ENCODE data around the gene CYP11A1. TPM values are rescaled to one million over a fixed set of nuclear protein-coding genes. Genes with fewer than 3 reads are reported as not detected.

Gene CYP11A1
- total and polyA plus RNA-seq, 7 donors: 0.14 to 5.0 (median 0.61) TPM

- H3K27ac ChIP-seq: no peak overlapping the region
- H3K4me3 ChIP-seq: no peak overlapping the region
- peak in 2 of 4 donors; percentile 13 to 40 for ATAC-seq
- peak in 1 of 2 donors; percentile 69 for DNase-seq
- H3K36me3 ChIP-seq (ENCODE audit: insufficient read depth in 1 of 2, low read depth in 1 of 2): no peaks in the 10 kb centered on the region
- H3K27me3 ChIP-seq (ENCODE audit: insufficient read depth in 3 of 3, low read length in 2 of 3): no peaks in the 10 kb centered on the region
- intact Hi-C loops (cut with DNase I): loop anchor here in 1 of 2 donors (10.0 kb wide), 1 partner anchor 352 kb away; no protein-coding TSS in a partner anchor
- H3K4me1 ChIP-seq: no peaks in the 10 kb centered on the region
- WGBS, 3 donors: 35 to 37% (median 37%) methylated on average over 4 of the region's 4 CpGs
- H3K9me3 ChIP-seq: no peaks in the 10 kb centered on the region
- TF ChIP-seq CTCF (IDR thresholded peaks at IDR 0.05): no peak
These were observed 40.7 kb downstream of the CYP11A1 start for GRCh38 chr15:74326746-74327145.

DNA sequence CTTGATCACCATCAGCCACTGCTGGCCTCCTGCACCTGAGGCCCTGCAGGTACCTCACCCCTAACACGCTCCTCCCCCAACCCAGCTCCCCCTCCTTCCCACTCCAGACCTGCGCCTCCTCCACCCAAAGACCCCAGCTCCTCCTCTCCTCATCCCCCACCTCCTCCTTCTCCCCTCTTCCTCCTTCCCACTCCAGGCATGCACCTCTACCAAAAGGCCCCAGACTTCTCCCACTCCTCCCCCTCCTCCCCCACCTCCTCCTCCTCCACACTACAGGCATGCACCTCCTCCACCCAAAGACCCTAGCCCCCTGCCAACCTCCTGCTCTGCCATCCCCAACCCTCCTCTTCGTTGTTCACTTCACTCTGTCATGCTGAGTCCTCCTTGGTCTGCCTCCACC lies 42.7 kb downstream of the CYP11A1 start:
- peaks cover 1% of the 10 kb centered on the region for H3K4me1 ChIP-seq
- intact Hi-C loops (cut with DNase I): loop anchor here (5.0 to 10.0 kb wide), 4 partner anchors 197 to 352 kb away; no protein-coding TSS in a partner anchor
- H3K27ac ChIP-seq: no peak overlapping the region
- no peak for TF ChIP-seq CTCF (IDR thresholded peaks at IDR 0.05)
- no peak for DNase-seq
- no peaks in the 10 kb centered on the region for H3K27me3 ChIP-seq (ENCODE audit: insufficient read depth in 3 of 3, low read length in 2 of 3)
- no peaks in the 10 kb centered on the region for H3K9me3 ChIP-seq
- 62 to 71% (median 69%) methylated on average over 3 of the region's 3 CpGs for WGBS, 3 donors
- ATAC-seq: no peak
- no peak overlapping the region for H3K4me3 ChIP-seq
- H3K36me3 ChIP-seq (ENCODE audit: insufficient read depth in 1 of 2, low read depth in 1 of 2): no peaks in the 10 kb centered on the region

DNA sequence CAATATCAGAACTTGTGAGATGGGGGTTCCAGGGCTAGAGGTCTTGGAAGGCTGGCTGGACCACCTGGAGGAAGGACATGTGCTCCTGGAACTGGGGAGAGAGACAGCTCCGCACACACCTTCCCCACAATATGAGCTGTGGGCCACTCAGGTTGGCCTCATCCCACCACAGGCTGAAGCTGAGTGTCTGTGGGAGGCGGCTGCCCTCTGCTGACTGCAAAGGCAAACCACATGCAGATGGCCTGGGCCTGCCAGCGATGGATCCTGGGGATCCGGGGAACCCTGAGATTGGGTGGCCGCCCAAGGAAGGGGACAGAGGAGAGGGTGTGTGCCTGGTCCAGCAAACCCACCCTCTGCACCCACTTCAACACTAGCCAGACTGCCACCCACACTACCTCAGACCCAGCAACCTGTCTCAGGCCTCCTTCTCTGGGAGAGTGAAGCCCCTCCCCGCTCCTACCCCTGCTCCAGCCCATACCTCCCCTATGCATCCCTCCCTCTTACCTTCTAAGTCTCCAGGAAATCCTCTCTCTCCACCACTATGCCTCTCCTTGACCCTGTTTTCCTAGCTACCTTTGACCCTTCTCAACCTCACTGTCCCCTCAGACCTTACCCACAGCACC lies 44.8 kb downstream of the CYP11A1 start:
- Histone ChIP-seq H3K4me1 (peaks cover 3% of the 10 kb centered on the region), H3K36me3 (ENCODE audit: insufficient read depth in 1 of 2, low read depth in 1 of 2) (no peaks in the 10 kb centered on the region), H3K9me3 (no peaks in the 10 kb centered on the region), H3K4me3 (no peak overlapping the region), H3K27me3 (ENCODE audit: insufficient read depth in 3 of 3, low read length in 2 of 3) (no peaks in the 10 kb centered on the region), H3K27ac (no peak overlapping the region)
- TF ChIP-seq CTCF (IDR thresholded peaks at IDR 0.05): peak; percentile 84
- 28 to 33% (median 31%) methylated on average over 6 of the region's 6 CpGs for WGBS, 3 donors
- peak; percentile 72 to 81 (median 75) for ATAC-seq
- DNase-seq: peak; percentile 68 to 84
- intact Hi-C loops (cut with DNase I): loop anchor here (1.0 to 10.0 kb wide), 5 partner anchors 195 to 350 kb away; no protein-coding TSS in a partner anchor

- peak; percentile 72 to 77 for DNase-seq
- Histone ChIP-seq H3K4me3 (no peak overlapping the region), H3K36me3 (ENCODE audit: insufficient read depth in 1 of 2, low read depth in 1 of 2) (no peaks in the 10 kb centered on the region), H3K9me3 (no peaks in the 10 kb centered on the region), H3K4me1 (peaks cover 7% of the 10 kb centered on the region), H3K27ac (no peak overlapping the region), H3K27me3 (ENCODE audit: insufficient read depth in 3 of 3, low read length in 2 of 3) (no peaks in the 10 kb centered on the region)
- no peak for ATAC-seq
- WGBS, 3 donors: 68 to 75% (median 71%) methylated on average over 10 of the region's 10 CpGs
- intact Hi-C loops (cut with DNase I): loop anchor here (5.0 to 10.0 kb wide), 4 partner anchors 193 to 348 kb away; no protein-coding TSS in a partner anchor
- peak; percentile 43 for TF ChIP-seq CTCF (IDR thresholded peaks at IDR 0.05)
These were observed 46.8 kb downstream of the CYP11A1 start for GRCh38 chr15:74320352-74321247.

Measured in psoas muscle (tissue), 8 donors.